Activated T-cell treated with anti-CD3 and anti-CD28 coated beads, Interleukin-2, amount 50 U/mL, for 4 hours (primary cell): ENCODE measurements around the gene ITGB1. TPM values are rescaled to one million over a fixed set of nuclear protein-coding genes. Genes with fewer than 3 reads are reported as not detected.
"Not testable (repeated sequence)": the region's sequence is repeated elsewhere in the genome, so short reads cannot be mapped to it uniquely, and the experiment has no call there.

ENCODE experiments used
- ATAC-seq, 2 donors: fragments of 200-7000 bp; cut with Tn5 transposase; one replicate each; pipeline ENCODE4 v1.10.0; 2021
- DNase-seq: peaks from one replicate; pipeline ENCODE4 v3.0.0-alpha.2; 2020
- H3K27me3 Mint-ChIP-seq: one replicate; pipeline ENCODE4 v1.8.0; 2021; ENCODE audit warnings: low read depth, mixed read lengths
- H3K36me3 Mint-ChIP-seq: one replicate; pipeline ENCODE4 v1.8.0; 2022; ENCODE audit warnings: mixed read lengths; ENCODE audit not compliant: insufficient read depth
- H3K4me1 Mint-ChIP-seq: one replicate; pipeline ENCODE4 v1.8.0; 2021; ENCODE audit warnings: low read depth, mixed read lengths
- H3K4me3 Mint-ChIP-seq: one replicate; pipeline ENCODE4 v1.8.0; 2021; ENCODE audit warnings: mild to moderate bottlenecking, moderate library complexity, mixed read lengths
- H3K9me3 Mint-ChIP-seq: one replicate; pipeline ENCODE4 v1.8.0; 2021; ENCODE audit warnings: mixed read lengths
- total RNA-seq, 3 donors: library from RNA; stranded (reverse); gene quantifications; one replicate each; pipeline ENCODE4 v1.2.1, GENCODE V29; 2021

ITGB1 gene
- total RNA-seq, 3 donors from 2014 or later = 53.7 to 90.6 (median 58.6) TPM

DNA sequence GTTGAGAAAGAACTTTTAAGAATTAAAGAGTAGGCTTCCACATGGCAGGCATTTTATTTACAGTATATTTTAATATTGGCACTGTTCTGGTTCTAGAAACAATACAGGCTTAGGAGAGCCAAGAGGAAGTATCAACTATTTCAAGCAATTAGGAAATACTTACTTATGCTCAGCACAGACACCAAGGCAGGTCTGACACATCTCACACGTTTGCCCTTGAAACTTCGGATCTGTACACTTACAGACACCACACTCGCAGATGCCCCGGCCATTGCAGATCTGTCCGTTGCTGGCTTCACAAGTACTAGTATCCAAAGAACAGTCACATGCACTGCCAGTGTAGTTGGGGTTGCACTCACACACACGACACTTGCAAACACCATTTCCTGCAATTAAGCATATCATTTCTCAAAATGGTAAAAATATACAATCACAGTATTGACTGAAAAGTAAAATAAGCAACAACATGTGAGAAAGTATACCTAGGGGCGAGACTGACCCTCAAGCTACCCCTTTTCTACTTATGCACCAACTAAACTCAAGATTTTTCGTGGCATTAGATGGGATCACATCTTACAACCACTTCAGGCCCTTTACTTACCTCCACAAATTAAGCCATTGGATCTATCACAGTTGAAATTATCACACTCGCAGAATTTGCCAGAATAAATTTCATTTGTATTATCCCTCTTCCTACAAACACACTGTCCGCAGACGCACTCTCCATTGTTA, 46.6 kb downstream of the ITGB1 start:
- Mint-ChIP-seq H3K4me1 (peaks cover 13% of the 10 kb centered on the region), H3K4me3 (no peak overlapping the region), H3K36me3 (peaks cover 57% of the 10 kb centered on the region), H3K27me3 (no peaks in the 10 kb centered on the region), H3K9me3 (no peaks in the 10 kb centered on the region)
- DNase-seq (no peak), ATAC-seq (no peak)

- H3K27me3 Mint-ChIP-seq, H3K4me3 Mint-ChIP-seq, DNase-seq, ATAC-seq, H3K9me3 Mint-ChIP-seq: not testable (repeated sequence)
- Mint-ChIP-seq H3K4me1 (peaks cover 13% of the 10 kb centered on the region), H3K36me3 (peaks cover 55% of the 10 kb centered on the region)
Observed at GRCh38 chr10:32909970-32910369, 48.1 kb downstream of the ITGB1 start.

- no peak for DNase-seq
- ATAC-seq = no peak
- Mint-ChIP-seq H3K27me3 (no peaks in the 10 kb centered on the region), H3K4me1 (peaks cover 8% of the 10 kb centered on the region), H3K36me3 (peaks cover 50% of the 10 kb centered on the region), H3K9me3 (no peaks in the 10 kb centered on the region), H3K4me3 (no peak overlapping the region)
Observed at GRCh38 chr10:32909456-32909855, 48.6 kb downstream of the ITGB1 start.

- no peak for ATAC-seq
- H3K36me3 Mint-ChIP-seq = peaks cover 38% of the 10 kb centered on the region
Observed at GRCh38 chr10:32906595-32906994, 51.4 kb downstream of the ITGB1 start.

DNA sequence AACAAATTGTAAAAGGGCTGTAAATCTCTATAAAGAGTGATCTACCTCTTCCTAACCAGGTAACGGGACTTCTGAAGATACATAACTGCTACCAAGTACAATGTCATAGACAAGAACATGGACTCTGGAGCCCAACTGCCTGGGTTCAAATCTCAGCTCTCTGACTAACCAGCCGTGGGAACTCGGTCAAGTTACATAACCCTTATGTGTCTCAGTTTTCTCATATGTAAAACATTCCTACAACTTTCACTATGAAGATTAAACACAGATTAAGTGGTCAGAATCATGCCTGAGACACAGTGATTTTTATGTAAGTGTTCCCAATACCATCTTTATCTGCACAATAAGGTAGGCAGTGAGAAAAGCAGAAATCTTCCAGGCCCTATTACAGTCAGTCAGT, 52.6 kb downstream of the ITGB1 start:
- Mint-ChIP-seq H3K9me3 (no peaks in the 10 kb centered on the region), H3K4me1 (peaks cover 3% of the 10 kb centered on the region), H3K36me3 (peaks cover 34% of the 10 kb centered on the region), H3K27me3 (no peaks in the 10 kb centered on the region), H3K4me3 (no peak overlapping the region)
- ATAC-seq (no peak), DNase-seq (no peak)

More at GRCh38 chr10:32906595-32906994, 51.4 kb downstream of the ITGB1 start:
- Mint-ChIP-seq H3K9me3 (no peaks in the 10 kb centered on the region), H3K27me3 (no peaks in the 10 kb centered on the region), H3K4me3 (peak overlapping the region; percentile 42), H3K4me1 (peaks cover 3% of the 10 kb centered on the region)
- DNase-seq = no peak

GRCh38 chr10:32901815-32902214, 56.2 kb downstream of the ITGB1 start:
- peaks cover 3% of the 10 kb centered on the region for H3K4me1 Mint-ChIP-seq
- no peak for DNase-seq
- H3K9me3 Mint-ChIP-seq = no peaks in the 10 kb centered on the region
- no peak for ATAC-seq
- peaks cover 48% of the 10 kb centered on the region for H3K36me3 Mint-ChIP-seq
- H3K27me3 Mint-ChIP-seq = no peaks in the 10 kb centered on the region
- no peak overlapping the region for H3K4me3 Mint-ChIP-seq

- H3K9me3 Mint-ChIP-seq, DNase-seq, H3K4me3 Mint-ChIP-seq, H3K27me3 Mint-ChIP-seq, H3K4me1 Mint-ChIP-seq, ATAC-seq: not testable (repeated sequence)
- H3K36me3 Mint-ChIP-seq = peaks cover 41% of the 10 kb centered on the region
Observed at GRCh38 chr10:32895200-32895968, 62.6 kb downstream of the ITGB1 start.

DNA sequence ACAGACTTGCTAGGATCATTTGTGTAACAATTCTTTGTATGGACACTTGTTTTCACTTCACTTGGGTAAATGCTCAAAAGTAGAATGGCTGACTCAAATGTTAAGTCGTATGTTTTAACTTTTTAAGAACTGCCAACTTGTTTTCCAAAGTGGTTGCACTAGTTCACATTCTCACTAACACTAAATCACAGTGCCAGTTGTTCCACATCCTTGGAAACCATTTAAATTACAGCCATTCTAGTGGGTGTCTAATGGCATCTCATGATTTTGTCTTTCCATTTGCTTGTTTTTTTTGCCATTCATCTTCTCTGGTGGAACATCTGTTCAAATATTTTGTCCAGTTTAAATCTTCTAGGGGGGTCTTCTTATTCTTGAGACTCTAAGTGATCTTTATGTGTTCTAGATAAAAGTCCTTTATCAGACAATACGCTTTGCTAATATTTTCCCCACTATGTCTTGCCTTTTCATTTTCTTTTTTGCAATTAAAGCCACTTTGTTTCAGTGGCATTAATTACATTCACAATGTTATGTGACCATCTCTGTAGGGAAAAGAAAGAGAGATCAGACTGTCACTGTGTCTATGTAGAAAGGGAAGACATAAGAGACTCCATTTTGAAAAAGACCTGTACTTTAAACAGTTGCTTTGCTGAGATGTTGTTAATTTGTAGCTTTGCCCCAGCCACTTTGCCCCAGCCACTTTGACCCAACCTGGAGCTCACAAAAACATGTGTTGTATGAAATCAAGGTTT, 63.9 kb downstream of the ITGB1 start:
- ATAC-seq (no peak), DNase-seq (no peak)
- no peak overlapping the region for H3K4me3 Mint-ChIP-seq
- peaks cover 35% of the 10 kb centered on the region for H3K36me3 Mint-ChIP-seq
- peaks cover 13% of the 10 kb centered on the region for H3K4me1 Mint-ChIP-seq
- no peaks in the 10 kb centered on the region for H3K27me3 Mint-ChIP-seq
- H3K9me3 Mint-ChIP-seq = no peaks in the 10 kb centered on the region

DNA sequence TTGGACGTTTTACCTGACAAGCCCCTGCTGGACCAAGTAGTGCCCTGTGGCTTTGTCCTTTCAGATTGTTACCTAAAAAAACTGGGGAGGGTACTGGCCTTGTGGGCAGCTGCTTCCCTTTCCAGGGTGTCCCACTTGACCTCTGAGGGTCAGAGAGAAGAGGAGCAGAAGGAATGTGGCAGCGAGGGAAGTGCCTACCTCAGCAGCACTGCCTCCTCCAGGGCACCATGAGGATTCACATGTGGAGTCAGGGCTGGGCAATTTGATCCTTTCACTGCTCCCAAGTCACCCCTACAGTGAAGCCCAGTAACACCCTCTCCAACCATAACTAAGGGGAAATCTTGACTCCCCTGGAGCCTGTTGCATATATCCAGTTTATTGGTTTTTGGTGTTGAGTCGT, 64.6 kb downstream of the ITGB1 start:
- Mint-ChIP-seq H3K36me3 (peaks cover 34% of the 10 kb centered on the region), H3K27me3 (no peaks in the 10 kb centered on the region), H3K4me3 (no peak overlapping the region), H3K9me3 (no peaks in the 10 kb centered on the region), H3K4me1 (peaks cover 13% of the 10 kb centered on the region)
- no peak for DNase-seq
- ATAC-seq = no peak

- H3K27me3 Mint-ChIP-seq = no peaks in the 10 kb centered on the region
- H3K4me3 Mint-ChIP-seq = no peak overlapping the region
- peaks cover 13% of the 10 kb centered on the region for H3K36me3 Mint-ChIP-seq
- DNase-seq = no peak
- no peaks in the 10 kb centered on the region for H3K9me3 Mint-ChIP-seq
- peaks cover 13% of the 10 kb centered on the region for H3K4me1 Mint-ChIP-seq
- no peak for ATAC-seq
Observed at GRCh38 chr10:32891261-32891660, 66.8 kb downstream of the ITGB1 start.

DNA sequence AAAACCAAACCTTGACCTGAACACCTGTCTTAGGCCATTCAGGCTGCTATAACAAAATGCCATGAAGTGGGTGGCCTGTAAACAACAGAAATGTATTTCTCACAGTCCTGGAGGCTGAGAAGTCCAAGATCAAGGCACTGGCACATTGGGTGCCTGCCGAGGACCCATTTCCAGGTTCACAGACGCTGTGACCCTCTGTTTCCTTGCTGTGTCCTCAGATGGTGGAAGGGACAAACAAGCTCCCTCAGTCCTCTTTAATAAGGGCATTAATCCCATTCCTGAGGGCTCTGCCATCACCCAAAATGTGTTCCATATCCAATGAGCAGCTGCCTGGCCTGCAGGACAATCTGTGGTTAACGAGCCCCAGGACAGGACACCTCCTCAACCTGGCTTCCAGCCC, 67.6 kb downstream of the ITGB1 start:
- Mint-ChIP-seq H3K9me3 (no peaks in the 10 kb centered on the region), H3K36me3 (peaks cover 9% of the 10 kb centered on the region)
- no peak for ATAC-seq

GRCh38 chr10:32889631-32890212, 68.3 kb downstream of the ITGB1 start:
- Mint-ChIP-seq H3K36me3 (peaks cover 3% of the 10 kb centered on the region), H3K4me3 (no peak overlapping the region), H3K4me1 (peaks cover 13% of the 10 kb centered on the region), H3K9me3 (no peaks in the 10 kb centered on the region), H3K27me3 (no peaks in the 10 kb centered on the region)
- ATAC-seq (no peak), DNase-seq (no peak)

More for the DNA sequence above, 67.6 kb downstream of the ITGB1 start:
- peaks cover 13% of the 10 kb centered on the region for H3K4me1 Mint-ChIP-seq
- no peaks in the 10 kb centered on the region for H3K27me3 Mint-ChIP-seq
- DNase-seq = no peak
- no peak overlapping the region for H3K4me3 Mint-ChIP-seq

GRCh38 chr10:32888161-32888927, 69.7 kb downstream of the ITGB1 start:
- Mint-ChIP-seq H3K4me1 (peaks cover 13% of the 10 kb centered on the region), H3K4me3 (no peak overlapping the region), H3K36me3 (peaks cover 1% of the 10 kb centered on the region), H3K27me3 (no peaks in the 10 kb centered on the region), H3K9me3 (no peaks in the 10 kb centered on the region)
- DNase-seq (no peak), ATAC-seq (no peak)
